HepG2 (cell line): ENCODE data around the gene OPRL1. TPM values are rescaled to one million over a fixed set of nuclear protein-coding genes. Genes with fewer than 3 reads are reported as not detected.

Source experiments
- CHD4 ChIP-seq: fragments of 200-600 bp; sonication (generic); IDR thresholded peaks from 2 replicates; pipeline ENCODE4 v1.7.0; 2017; ENCODE audit warnings: mild to moderate bottlenecking, low read length, borderline replicate concordance
- MED8 ChIP-seq: sonication (generic); formaldehyde crosslinking; IDR thresholded peaks from 2 replicates; pipeline ENCODE4 v1.8.1; 2023; ENCODE audit warnings: mild to moderate bottlenecking, missing genetic modification reagents; ENCODE audit not compliant: insufficient replicate concordance
- PPARG ChIP-seq: conservative IDR thresholded peaks from 2 replicates; pipeline ENCODE4 v1.6.1; 2016; ENCODE audit warnings: missing biosample characterization, missing genetic modification reagents
- PRMT3 ChIP-seq: sonication (generic); formaldehyde crosslinking; IDR thresholded peaks from 2 replicates; pipeline ENCODE4 v1.8.1; 2022; ENCODE audit warnings: low read depth, mild to moderate bottlenecking, moderate library complexity, missing genetic modification reagents, borderline replicate concordance
- ZNF225 ChIP-seq: sonication (generic); formaldehyde crosslinking; IDR thresholded peaks from 2 replicates; pipeline ENCODE4 v1.4.0; 2020; ENCODE audit warnings: mild to moderate bottlenecking, missing genetic modification reagents
- ZNF274 ChIP-seq: sonication (generic); formaldehyde crosslinking; IDR thresholded peaks from 2 replicates; pipeline ENCODE4 v1.5.1; 2020; ENCODE audit warnings: mild to moderate bottlenecking, missing genetic modification reagents
- ZNF616 ChIP-seq: sonication (generic); formaldehyde crosslinking; IDR thresholded peaks from 2 replicates; pipeline ENCODE4 v1.5.0; 2020; ENCODE audit warnings: low read depth, mild to moderate bottlenecking, missing genetic modification reagents
- ZNF83 ChIP-seq: sonication (generic); formaldehyde crosslinking; IDR thresholded peaks from 2 replicates; pipeline ENCODE4 v1.4.0; 2020; ENCODE audit warnings: missing genetic modification reagents, mild to moderate bottlenecking, borderline replicate concordance
- ZSCAN21 ChIP-seq: sonication (generic); formaldehyde crosslinking; IDR thresholded peaks from 2 replicates; pipeline ENCODE4 v1.8.0; 2022; ENCODE audit warnings: mild to moderate bottlenecking, missing genetic modification reagents, moderate library complexity, borderline replicate concordance
- polyA plus RNA-seq, 8 experiments: library from polyadenylated mRNA; depleted of rRNA in 3 of 8; stranded (reverse) in 7 of 8; unstranded in 1 of 8; fragments of >200 nt; fragmentation: Illumina TruSeq in 4 of 8; extraction: Trizol in 4 of 8; gene quantifications; 2 replicates each; pipeline versions ENCODE4 v1.2.1 to v1.2.3, GENCODE V29; 2011 to 2016; ENCODE audit warnings: low read depth in 4 of 8, missing spikeins in 1 of 8, mixed read lengths in 1 of 8; ENCODE audit not compliant: insufficient read depth in 1 of 8
- total RNA-seq, 5 experiments: library from RNA; depleted of rRNA; stranded (reverse); fragments of >200 nt; fragmentation: Illumina TruSeq; extraction: Trizol; gene quantifications; 2 replicates each; pipeline ENCODE4 v1.2.3, GENCODE V29; 2016; ENCODE audit warnings: low read depth in 1 of 5
- TF ChIP-seq, protein P1 (sequence below): sonication (generic); formaldehyde crosslinking; IDR thresholded peaks from 2 replicates; pipeline ENCODE4 v1.5.1; 2020; ENCODE audit warnings: mild to moderate bottlenecking, missing genetic modification reagents, moderate library complexity
- TF ChIP-seq, protein P2 (sequence below): sonication (generic); formaldehyde crosslinking; conservative IDR thresholded peaks from 2 replicates; pipeline ENCODE4 v1.4.0; 2020; ENCODE audit warnings: missing genetic modification reagents
- TF ChIP-seq, protein P3 (sequence below): sonication (generic); formaldehyde crosslinking; IDR thresholded peaks from 2 replicates; pipeline ENCODE4 v1.8.0; 2022; ENCODE audit warnings: missing genetic modification reagents, mild to moderate bottlenecking, inconsistent platforms, borderline replicate concordance
- TF ChIP-seq, protein P4 (sequence below): sonication (generic); formaldehyde crosslinking; IDR thresholded peaks from 2 replicates; pipeline ENCODE4 v1.4.0; 2020; ENCODE audit warnings: missing genetic modification reagents, mild to moderate bottlenecking, borderline replicate concordance
- TF ChIP-seq, protein P5 (sequence below): sonication (generic); formaldehyde crosslinking; IDR thresholded peaks from 2 replicates; pipeline ENCODE4 v1.4.0; 2020; ENCODE audit warnings: mild to moderate bottlenecking, low read depth, missing genetic modification reagents
- TF ChIP-seq, protein P6 (sequence below): IDR thresholded peaks from 2 replicates; pipeline ENCODE4 v1.6.1; 2016

OPRL1 gene
- total and polyA plus RNA-seq, 2 of the 13 experiments (the other 11 are each of a cell fraction or from before 2014, with no cell fraction given): 0.35 to 0.71 TPM

DNA sequence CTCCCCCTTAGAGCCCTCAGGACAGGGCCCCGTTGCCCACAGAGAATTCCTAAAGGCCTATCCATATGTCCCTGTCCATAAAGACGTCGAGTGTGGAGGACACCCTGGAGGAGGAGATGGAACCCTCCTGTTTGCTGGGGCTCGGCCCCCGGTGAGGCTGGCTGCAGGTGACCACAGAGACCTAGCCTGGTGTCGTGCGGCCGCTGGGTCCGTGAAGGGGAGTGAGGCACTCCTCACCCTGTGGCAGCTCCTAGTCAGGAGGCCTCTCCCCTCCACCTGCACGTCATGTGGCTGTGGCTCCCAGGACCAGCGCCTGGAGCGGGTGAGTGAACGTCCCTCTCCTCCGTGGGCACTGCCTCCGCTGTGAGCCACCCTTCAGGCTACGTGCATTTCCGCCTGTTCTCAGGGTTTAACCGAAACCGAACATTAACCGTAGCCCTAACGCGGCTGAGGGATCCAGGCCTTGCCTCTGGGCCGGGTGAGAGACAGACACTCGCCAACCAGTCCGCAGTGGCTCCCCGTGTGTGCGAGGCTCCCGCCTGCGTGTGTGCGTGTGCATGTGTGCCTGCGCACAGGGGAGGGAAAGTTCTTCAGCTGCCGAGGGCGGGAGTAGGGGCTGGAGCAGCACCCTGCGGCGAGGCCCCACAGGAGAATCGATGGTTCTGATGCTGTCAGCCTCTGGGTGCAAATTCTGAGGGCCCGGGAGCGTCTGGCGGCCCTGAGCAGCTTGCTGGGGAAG lies 22.8 kb upstream of the OPRL1 start (continued):
- TF ChIP-seq, protein P1, sequence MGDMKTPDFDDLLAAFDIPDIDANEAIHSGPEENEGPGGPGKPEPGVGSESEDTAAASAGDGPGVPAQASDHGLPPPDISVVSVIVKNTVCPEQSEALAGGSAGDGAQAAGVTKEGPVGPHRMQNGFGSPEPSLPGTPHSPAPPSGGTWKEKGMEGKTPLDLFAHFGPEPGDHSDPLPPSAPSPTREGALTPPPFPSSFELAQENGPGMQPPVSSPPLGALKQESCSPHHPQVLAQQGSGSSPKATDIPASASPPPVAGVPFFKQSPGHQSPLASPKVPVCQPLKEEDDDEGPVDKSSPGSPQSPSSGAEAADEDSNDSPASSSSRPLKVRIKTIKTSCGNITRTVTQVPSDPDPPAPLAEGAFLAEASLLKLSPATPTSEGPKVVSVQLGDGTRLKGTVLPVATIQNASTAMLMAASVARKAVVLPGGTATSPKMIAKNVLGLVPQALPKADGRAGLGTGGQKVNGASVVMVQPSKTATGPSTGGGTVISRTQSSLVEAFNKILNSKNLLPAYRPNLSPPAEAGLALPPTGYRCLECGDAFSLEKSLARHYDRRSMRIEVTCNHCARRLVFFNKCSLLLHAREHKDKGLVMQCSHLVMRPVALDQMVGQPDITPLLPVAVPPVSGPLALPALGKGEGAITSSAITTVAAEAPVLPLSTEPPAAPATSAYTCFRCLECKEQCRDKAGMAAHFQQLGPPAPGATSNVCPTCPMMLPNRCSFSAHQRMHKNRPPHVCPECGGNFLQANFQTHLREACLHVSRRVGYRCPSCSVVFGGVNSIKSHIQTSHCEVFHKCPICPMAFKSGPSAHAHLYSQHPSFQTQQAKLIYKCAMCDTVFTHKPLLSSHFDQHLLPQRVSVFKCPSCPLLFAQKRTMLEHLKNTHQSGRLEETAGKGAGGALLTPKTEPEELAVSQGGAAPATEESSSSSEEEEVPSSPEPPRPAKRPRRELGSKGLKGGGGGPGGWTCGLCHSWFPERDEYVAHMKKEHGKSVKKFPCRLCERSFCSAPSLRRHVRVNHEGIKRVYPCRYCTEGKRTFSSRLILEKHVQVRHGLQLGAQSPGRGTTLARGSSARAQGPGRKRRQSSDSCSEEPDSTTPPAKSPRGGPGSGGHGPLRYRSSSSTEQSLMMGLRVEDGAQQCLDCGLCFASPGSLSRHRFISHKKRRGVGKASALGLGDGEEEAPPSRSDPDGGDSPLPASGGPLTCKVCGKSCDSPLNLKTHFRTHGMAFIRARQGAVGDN: peak; percentile 97
- TF ChIP-seq ZNF616 (CRISPR knock-in tag): no peak
- TF ChIP-seq ZNF274 (CRISPR knock-in tag): peak; percentile 92
- TF ChIP-seq CHD4: peak; percentile 74; the same call in 1 of the 2 replicates
- TF ChIP-seq, protein P2, sequence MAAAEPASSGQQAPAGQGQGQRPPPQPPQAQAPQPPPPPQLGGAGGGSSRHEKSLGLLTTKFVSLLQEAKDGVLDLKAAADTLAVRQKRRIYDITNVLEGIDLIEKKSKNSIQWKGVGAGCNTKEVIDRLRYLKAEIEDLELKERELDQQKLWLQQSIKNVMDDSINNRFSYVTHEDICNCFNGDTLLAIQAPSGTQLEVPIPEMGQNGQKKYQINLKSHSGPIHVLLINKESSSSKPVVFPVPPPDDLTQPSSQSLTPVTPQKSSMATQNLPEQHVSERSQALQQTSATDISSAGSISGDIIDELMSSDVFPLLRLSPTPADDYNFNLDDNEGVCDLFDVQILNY (CRISPR knock-in tag): peak; percentile 12; the same call in 1 of the 2 replicates
- TF ChIP-seq, protein P3, sequence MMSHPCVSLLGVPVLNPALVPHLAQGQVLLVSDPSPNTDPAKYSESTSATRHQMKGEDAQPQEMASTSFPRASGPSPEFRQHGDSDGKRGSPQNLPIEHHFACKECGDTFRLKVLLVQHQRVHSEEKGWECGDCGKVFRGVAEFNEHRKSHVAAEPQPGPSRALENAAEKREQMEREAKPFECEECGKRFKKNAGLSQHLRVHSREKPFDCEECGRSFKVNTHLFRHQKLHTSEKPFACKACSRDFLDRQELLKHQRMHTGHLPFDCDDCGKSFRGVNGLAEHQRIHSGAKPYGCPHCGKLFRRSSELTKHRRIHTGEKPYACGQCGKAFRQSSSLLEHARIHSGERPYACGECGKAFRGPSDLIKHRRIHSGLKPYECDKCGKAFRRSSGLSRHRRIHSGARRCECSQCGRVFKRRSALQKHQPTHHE: no peak
- TF ChIP-seq ZSCAN21: peak; percentile 39; the same call in 1 of the 2 replicates
- 0 out of 2 replicates have a peak, but pooled peaks have one; percentile 91 for TF ChIP-seq PRMT3 (CRISPR knock-in tag)
- TF ChIP-seq, protein P4, sequence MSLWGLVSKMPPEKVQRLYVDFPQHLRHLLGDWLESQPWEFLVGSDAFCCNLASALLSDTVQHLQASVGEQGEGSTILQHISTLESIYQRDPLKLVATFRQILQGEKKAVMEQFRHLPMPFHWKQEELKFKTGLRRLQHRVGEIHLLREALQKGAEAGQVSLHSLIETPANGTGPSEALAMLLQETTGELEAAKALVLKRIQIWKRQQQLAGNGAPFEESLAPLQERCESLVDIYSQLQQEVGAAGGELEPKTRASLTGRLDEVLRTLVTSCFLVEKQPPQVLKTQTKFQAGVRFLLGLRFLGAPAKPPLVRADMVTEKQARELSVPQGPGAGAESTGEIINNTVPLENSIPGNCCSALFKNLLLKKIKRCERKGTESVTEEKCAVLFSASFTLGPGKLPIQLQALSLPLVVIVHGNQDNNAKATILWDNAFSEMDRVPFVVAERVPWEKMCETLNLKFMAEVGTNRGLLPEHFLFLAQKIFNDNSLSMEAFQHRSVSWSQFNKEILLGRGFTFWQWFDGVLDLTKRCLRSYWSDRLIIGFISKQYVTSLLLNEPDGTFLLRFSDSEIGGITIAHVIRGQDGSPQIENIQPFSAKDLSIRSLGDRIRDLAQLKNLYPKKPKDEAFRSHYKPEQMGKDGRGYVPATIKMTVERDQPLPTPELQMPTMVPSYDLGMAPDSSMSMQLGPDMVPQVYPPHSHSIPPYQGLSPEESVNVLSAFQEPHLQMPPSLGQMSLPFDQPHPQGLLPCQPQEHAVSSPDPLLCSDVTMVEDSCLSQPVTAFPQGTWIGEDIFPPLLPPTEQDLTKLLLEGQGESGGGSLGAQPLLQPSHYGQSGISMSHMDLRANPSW: no peak
- TF ChIP-seq PPARG (CRISPR knock-in tag): no peak; the same call in none of the 2 replicates
- peak; percentile 64 for TF ChIP-seq MED8 (CRISPR knock-in tag)
- TF ChIP-seq, protein P5, sequence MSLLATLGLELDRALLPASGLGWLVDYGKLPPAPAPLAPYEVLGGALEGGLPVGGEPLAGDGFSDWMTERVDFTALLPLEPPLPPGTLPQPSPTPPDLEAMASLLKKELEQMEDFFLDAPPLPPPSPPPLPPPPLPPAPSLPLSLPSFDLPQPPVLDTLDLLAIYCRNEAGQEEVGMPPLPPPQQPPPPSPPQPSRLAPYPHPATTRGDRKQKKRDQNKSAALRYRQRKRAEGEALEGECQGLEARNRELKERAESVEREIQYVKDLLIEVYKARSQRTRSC (CRISPR knock-in tag): no peak; the same call in 1 of the 2 replicates
- 0 out of 2 replicates have a peak, but pooled peaks have one; percentile 51 for TF ChIP-seq ZNF225 (CRISPR knock-in tag)
- TF ChIP-seq, protein P6, sequence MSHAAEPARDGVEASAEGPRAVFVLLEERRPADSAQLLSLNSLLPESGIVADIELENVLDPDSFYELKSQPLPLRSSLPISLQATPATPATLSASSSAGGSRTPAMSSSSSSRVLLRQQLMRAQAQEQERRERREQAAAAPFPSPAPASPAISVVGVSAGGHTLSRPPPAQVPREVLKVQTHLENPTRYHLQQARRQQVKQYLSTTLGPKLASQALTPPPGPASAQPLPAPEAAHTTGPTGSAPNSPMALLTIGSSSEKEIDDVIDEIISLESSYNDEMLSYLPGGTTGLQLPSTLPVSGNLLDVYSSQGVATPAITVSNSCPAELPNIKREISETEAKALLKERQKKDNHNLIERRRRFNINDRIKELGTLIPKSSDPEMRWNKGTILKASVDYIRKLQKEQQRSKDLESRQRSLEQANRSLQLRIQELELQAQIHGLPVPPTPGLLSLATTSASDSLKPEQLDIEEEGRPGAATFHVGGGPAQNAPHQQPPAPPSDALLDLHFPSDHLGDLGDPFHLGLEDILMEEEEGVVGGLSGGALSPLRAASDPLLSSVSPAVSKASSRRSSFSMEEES (CRISPR knock-in tag): no peak
- TF ChIP-seq ZNF83: no peak; the same call in 1 of the 2 replicates
